Panc1 (cell line): ENCODE data around the gene PRR36. TPM values are rescaled to one million over a fixed set of nuclear protein-coding genes. Genes with fewer than 3 reads are reported as not detected.
A peak's percentile ranks its signal among the peaks of the same experiment; 100 is the strongest.

Source experiments
- ATAC-seq: fragments of 200-7000 bp; cut with Tn5 transposase; 2 replicates; pipeline ENCODE4 v1.9.1; 2020; ENCODE audit warnings: mild to moderate bottlenecking, moderate library complexity
- BruUV-seq: library from RNA; stranded (reverse); fragments of 400-500 nt; replicated peaks from 2 replicates; lab custom pipeline; 2021; lab: Mats Ljungman, UMichigan
- CTCF ChIA-PET: fragments of 300-600 bp; sonication (Branson Sonifier 250); formaldehyde crosslinking; loops from one replicate; lab custom pipeline; 2022; ENCODE audit warnings: antibody characterized with exemption; lab: Charles Lee
- POLR2A ChIA-PET: fragments of 300-600 bp; sonication (Branson Sonifier 250); formaldehyde crosslinking; loops from one replicate; lab custom pipeline; 2022; ENCODE audit warnings: antibody characterized with exemption; lab: Charles Lee
- DNase-seq: peaks from one replicate; pipeline ENCODE4 v3.0.0-alpha.2; 2010; ENCODE audit warnings: low read depth, low spot score
- H3K27ac ChIP-seq: 2 replicates; pipeline ENCODE4 v1.5.1; 2011; ENCODE audit warnings: mild to moderate bottlenecking, low read length, inconsistent platforms
- H3K27me3 ChIP-seq: fragments of 200-500 bp; sonication (Bioruptor generic); 2 replicates; pipeline ENCODE4 v1.6.0; 2014; ENCODE audit warnings: low read length, inconsistent platforms; ENCODE audit not compliant: control insufficient read depth, insufficient read depth
- H3K36me3 ChIP-seq: fragments of 200-500 bp; sonication (Bioruptor generic); 2 replicates; pipeline ENCODE4 v1.5.1; 2014; ENCODE audit warnings: inconsistent platforms, mild to moderate bottlenecking, low read length, moderate library complexity; ENCODE audit not compliant: control insufficient read depth, insufficient read depth
- H3K4me1 ChIP-seq: 2 replicates; pipeline ENCODE4 v1.5.1; 2011; ENCODE audit warnings: inconsistent platforms, mild to moderate bottlenecking, low read length, moderate library complexity; ENCODE audit not compliant: control insufficient read depth, insufficient read depth
- H3K4me3 ChIP-seq, 2 experiments: 2 replicates each; pipeline ENCODE4 v1.5.1; 2011 to 2012; ENCODE audit warnings: low read depth in 2 of 2, low read length in 2 of 2, mild to moderate bottlenecking in 2 of 2, inconsistent platforms in 1 of 2, moderate library complexity in 1 of 2
- H3K9me3 ChIP-seq: fragments of 200-500 bp; sonication (Bioruptor generic); 2 replicates; pipeline ENCODE4 v1.5.1; 2014; ENCODE audit warnings: low read depth, mild to moderate bottlenecking, inconsistent platforms, low read length, moderate library complexity; ENCODE audit not compliant: control insufficient read depth, insufficient read depth
- POLR2AphosphoS5 ChIP-seq: IDR thresholded peaks from 2 replicates; pipeline ENCODE4 v1.6.1; 2012; ENCODE audit warnings: mild to moderate bottlenecking, low read depth, low read length, moderate library complexity
- SIN3A ChIP-seq: IDR thresholded peaks from 2 replicates; pipeline ENCODE4 v1.6.1; 2012; ENCODE audit warnings: low read depth, mild to moderate bottlenecking, low read length, moderate library complexity, borderline replicate concordance; ENCODE audit not compliant: insufficient read depth
- TCF7L2 ChIP-seq: IDR thresholded peaks from 2 replicates; pipeline ENCODE4 v1.6.1; 2011; ENCODE audit warnings: mild to moderate bottlenecking, low read depth, low read length, inconsistent platforms
- in situ Hi-C: cut with HindIII; loops from 2 replicates; pipeline ENCODE4 v1.10.0; 2016; ENCODE audit warnings: low sequenced_read_pairs, low pct_unique_long_range_greater_than_20kb
- intact Hi-C: fragments of 100-400 bp; cut with micrococcal nuclease; formaldehyde crosslinking; loops from one replicate; pipeline ENCODE4 v1.10.0; 2022; ENCODE audit not compliant: unreplicated experiment
- total RNA-seq: library from RNA; stranded (reverse); gene quantifications from one replicate; pipeline ENCODE4 v1.2.1, GENCODE V29; 2021; ENCODE audit not compliant: unreplicated experiment
- TF ChIP-seq, protein P1 (sequence below): fragments of 450-650 bp; IDR thresholded peaks from 2 replicates; pipeline ENCODE4 v1.5.1; 2017; ENCODE audit warnings: mild to moderate bottlenecking
- TF ChIP-seq, protein P2 (sequence below), 2 experiments: IDR thresholded peaks; 2 replicates each; pipeline ENCODE4 v1.6.1; 2011 to 2012; ENCODE audit warnings: low read depth in 2 of 2, control low read depth in 1 of 2, low read length in 1 of 2, mild to moderate bottlenecking in 1 of 2, moderate library complexity in 1 of 2; ENCODE audit not compliant: insufficient read depth in 1 of 2

PRR36 gene
- total RNA-seq, 1 experiment from 2014 or later = 3.7 TPM

DNA sequence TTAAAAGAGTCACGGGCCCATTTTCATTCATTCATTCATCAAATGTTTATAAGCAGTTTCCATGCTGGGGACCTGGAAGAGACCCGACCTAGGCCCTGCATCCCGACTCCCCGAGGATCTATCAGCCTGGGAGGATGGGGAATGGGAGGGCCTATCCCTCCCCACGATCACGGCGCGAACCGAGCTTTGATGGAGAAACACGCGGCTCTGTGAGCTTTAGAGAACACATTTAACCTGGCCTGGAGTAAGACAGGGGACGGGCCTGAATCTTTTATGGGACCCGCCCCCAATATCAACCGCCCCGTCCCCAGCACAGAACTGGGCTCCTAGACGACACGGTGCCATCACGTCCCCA lies 45.0 kb downstream of the PRR36 start:
- no peaks in the 10 kb centered on the region for H3K36me3 ChIP-seq
- H3K27me3 ChIP-seq = no peaks in the 10 kb centered on the region
- in situ Hi-C loops (no loop called here), intact Hi-C loops (no loop called here)
- H3K27ac ChIP-seq = peak overlapping the region; percentile 44; the same call in 1 of the 2 replicates
- no peaks in the 10 kb centered on the region; the same call in 1 of the 2 replicates for H3K4me1 ChIP-seq
- no TSS peak for BruUV-seq
- ChIA-PET CTCF (interaction anchor here (0.5 kb wide), 1 partner anchor 23 kb away, joined by 4 read pairs; no protein-coding TSS in a partner anchor), POLR2A (interaction anchor here (0.6 kb wide), 1 partner anchor 58 kb away, joined by 5 read pairs; no protein-coding TSS in a partner anchor)
- no peaks in the 10 kb centered on the region for H3K9me3 ChIP-seq
- ATAC-seq = no peak
- TF ChIP-seq, protein P1, sequence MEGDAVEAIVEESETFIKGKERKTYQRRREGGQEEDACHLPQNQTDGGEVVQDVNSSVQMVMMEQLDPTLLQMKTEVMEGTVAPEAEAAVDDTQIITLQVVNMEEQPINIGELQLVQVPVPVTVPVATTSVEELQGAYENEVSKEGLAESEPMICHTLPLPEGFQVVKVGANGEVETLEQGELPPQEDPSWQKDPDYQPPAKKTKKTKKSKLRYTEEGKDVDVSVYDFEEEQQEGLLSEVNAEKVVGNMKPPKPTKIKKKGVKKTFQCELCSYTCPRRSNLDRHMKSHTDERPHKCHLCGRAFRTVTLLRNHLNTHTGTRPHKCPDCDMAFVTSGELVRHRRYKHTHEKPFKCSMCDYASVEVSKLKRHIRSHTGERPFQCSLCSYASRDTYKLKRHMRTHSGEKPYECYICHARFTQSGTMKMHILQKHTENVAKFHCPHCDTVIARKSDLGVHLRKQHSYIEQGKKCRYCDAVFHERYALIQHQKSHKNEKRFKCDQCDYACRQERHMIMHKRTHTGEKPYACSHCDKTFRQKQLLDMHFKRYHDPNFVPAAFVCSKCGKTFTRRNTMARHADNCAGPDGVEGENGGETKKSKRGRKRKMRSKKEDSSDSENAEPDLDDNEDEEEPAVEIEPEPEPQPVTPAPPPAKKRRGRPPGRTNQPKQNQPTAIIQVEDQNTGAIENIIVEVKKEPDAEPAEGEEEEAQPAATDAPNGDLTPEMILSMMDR = no peak
- TF ChIP-seq SIN3A = no peak
- TF ChIP-seq, protein P2, sequence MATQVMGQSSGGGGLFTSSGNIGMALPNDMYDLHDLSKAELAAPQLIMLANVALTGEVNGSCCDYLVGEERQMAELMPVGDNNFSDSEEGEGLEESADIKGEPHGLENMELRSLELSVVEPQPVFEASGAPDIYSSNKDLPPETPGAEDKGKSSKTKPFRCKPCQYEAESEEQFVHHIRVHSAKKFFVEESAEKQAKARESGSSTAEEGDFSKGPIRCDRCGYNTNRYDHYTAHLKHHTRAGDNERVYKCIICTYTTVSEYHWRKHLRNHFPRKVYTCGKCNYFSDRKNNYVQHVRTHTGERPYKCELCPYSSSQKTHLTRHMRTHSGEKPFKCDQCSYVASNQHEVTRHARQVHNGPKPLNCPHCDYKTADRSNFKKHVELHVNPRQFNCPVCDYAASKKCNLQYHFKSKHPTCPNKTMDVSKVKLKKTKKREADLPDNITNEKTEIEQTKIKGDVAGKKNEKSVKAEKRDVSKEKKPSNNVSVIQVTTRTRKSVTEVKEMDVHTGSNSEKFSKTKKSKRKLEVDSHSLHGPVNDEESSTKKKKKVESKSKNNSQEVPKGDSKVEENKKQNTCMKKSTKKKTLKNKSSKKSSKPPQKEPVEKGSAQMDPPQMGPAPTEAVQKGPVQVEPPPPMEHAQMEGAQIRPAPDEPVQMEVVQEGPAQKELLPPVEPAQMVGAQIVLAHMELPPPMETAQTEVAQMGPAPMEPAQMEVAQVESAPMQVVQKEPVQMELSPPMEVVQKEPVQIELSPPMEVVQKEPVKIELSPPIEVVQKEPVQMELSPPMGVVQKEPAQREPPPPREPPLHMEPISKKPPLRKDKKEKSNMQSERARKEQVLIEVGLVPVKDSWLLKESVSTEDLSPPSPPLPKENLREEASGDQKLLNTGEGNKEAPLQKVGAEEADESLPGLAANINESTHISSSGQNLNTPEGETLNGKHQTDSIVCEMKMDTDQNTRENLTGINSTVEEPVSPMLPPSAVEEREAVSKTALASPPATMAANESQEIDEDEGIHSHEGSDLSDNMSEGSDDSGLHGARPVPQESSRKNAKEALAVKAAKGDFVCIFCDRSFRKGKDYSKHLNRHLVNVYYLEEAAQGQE (IDR thresholded peaks at IDR 0.05; ENCODE audit: insufficient read depth in 1 of 2, low read depth in 2 of 2, low read length in 1 of 2) = no peak
- H3K4me3 ChIP-seq = peak overlapping the region; percentile 45 to 50
- no peak for DNase-seq

DNA sequence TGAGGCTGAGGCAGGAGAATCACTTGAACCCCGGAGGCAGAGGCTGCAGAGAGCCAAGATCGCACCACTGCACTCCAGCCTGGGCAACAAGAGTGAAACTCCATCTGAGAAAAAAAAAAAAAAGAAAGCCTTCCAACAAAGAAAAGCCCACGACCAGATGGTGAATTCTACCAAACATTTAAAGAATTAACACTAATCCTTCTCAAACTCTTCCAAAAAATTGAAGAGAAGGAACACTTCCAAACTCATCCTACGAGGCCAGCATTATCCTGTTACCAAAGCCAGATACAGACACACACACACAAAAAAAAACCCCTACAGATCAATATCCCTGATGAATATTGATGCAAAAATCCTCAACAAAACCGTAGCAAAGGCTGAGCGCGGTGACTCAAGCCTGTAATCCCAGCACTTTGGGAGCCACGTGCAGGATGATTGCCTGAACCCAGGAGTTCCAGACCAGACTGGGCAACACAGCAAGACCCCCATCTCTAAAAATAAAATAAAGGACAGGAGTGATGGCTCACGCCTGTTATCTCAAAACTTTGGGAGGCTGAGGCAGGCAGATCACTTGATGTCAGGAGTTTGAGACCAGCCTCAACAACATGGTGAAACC lies 50.4 kb downstream of the PRR36 start:
- H3K36me3 ChIP-seq = no peaks in the 10 kb centered on the region
- CTCF ChIA-PET = no interaction called here
- H3K4me3 ChIP-seq = no peak overlapping the region
- intact Hi-C loops (no loop called here), in situ Hi-C loops (no loop called here)
- DNase-seq (no peak), ATAC-seq (no peak)
- H3K27me3 ChIP-seq = no peaks in the 10 kb centered on the region
- no peaks in the 10 kb centered on the region for H3K9me3 ChIP-seq
- TF ChIP-seq, protein P1 = no peak
- no peak for TF ChIP-seq SIN3A
- no peak for TF ChIP-seq TCF7L2
- TF ChIP-seq POLR2AphosphoS5 = no peak
- TF ChIP-seq, protein P2 (IDR thresholded peaks at IDR 0.05; ENCODE audit: insufficient read depth in 1 of 2, low read depth in 2 of 2, low read length in 1 of 2) = no peak
- H3K4me1 ChIP-seq = no peaks in the 10 kb centered on the region
- BruUV-seq = no TSS peak
- POLR2A ChIA-PET = no interaction called here
- H3K27ac ChIP-seq = no peak overlapping the region
